Lower leg skin (tissue), 4 donors: ENCODE results near the gene NPB. TPM values are rescaled to one million over a fixed set of nuclear protein-coding genes. Genes with fewer than 3 reads are reported as not detected.

ENCODE experiments used
- DNase-seq, 2 donors: peaks; one replicate each; pipeline ENCODE4 v3.0.0-alpha.2; 2019; ENCODE audit warnings: low spot score in 2 of 2
- H3K4me3 ChIP-seq: fragments of 200-600 bp; sonication (generic); 2 replicates; pipeline ENCODE4 v1.5.1; 2017; ENCODE audit warnings: mild to moderate bottlenecking, low read depth; ENCODE audit not compliant: poor library complexity, severe bottlenecking
- POLR2A ChIP-seq, 2 donors: fragments of 450-650 bp; IDR thresholded peaks; one replicate each; pipeline ENCODE4 v1.6.1; 2016 to 2017; ENCODE audit warnings: antibody characterized with exemption in 2 of 2, mild to moderate bottlenecking in 1 of 2, moderate library complexity in 1 of 2
- WGBS, 2 donors: methylation state at CpG; one replicate each; pipeline ENCODE4 v1.1.5; 2018; 5-methylcytosine and 5-hydroxymethylcytosine counted together
- intact Hi-C: fragments of 100-400 bp; cut with DNase I; formaldehyde crosslinking; loops from one replicate; pipeline ENCODE4 v1.15.0; 2023; ENCODE audit warnings: low total_unique reads
- total RNA-seq, 4 donors: library from RNA; depleted of rRNA; stranded (reverse); fragments of >200 nt; gene quantifications; one replicate each; pipeline ENCODE4 v1.1.0, GENCODE V29; 2016
- TF ChIP-seq, protein P1 (sequence below), 3 donors: fragments of 450-650 bp; IDR thresholded peaks; one replicate each; pipeline ENCODE4 v1.5.1; 2016; ENCODE audit warnings: antibody characterized with exemption in 3 of 3, mild to moderate bottlenecking in 3 of 3, moderate library complexity in 2 of 3

Gene NPB
- total RNA-seq, 4 donors from 2014 or later: 0.71 to 3.3 (median 2.0) TPM; not detected in 1

GRCh38 chr17:81930142-81931125, 28.4 kb downstream of the NPB start:
- TF ChIP-seq, protein P1, sequence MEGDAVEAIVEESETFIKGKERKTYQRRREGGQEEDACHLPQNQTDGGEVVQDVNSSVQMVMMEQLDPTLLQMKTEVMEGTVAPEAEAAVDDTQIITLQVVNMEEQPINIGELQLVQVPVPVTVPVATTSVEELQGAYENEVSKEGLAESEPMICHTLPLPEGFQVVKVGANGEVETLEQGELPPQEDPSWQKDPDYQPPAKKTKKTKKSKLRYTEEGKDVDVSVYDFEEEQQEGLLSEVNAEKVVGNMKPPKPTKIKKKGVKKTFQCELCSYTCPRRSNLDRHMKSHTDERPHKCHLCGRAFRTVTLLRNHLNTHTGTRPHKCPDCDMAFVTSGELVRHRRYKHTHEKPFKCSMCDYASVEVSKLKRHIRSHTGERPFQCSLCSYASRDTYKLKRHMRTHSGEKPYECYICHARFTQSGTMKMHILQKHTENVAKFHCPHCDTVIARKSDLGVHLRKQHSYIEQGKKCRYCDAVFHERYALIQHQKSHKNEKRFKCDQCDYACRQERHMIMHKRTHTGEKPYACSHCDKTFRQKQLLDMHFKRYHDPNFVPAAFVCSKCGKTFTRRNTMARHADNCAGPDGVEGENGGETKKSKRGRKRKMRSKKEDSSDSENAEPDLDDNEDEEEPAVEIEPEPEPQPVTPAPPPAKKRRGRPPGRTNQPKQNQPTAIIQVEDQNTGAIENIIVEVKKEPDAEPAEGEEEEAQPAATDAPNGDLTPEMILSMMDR (IDR thresholded peaks at IDR 0.05): no peak
- TF ChIP-seq POLR2A (IDR thresholded peaks at IDR 0.05): no peak
- no peak for DNase-seq
- WGBS, 2 donors: 72 to 75% methylated on average over 20 of the region's 20 CpGs

GRCh38 chr17:81931189-81931556, 29.1 kb downstream of the NPB start:
- intact Hi-C loops: no loop called here

More at GRCh38 chr17:81930142-81931125, 28.4 kb downstream of the NPB start:
- no peak overlapping the region for H3K4me3 ChIP-seq
- intact Hi-C loops: no loop called here

GRCh38 chr17:81931557-81932332, 29.7 kb downstream of the NPB start:
- intact Hi-C loops: no loop called here
- TF ChIP-seq, protein P1 (IDR thresholded peaks at IDR 0.05): no peak
- TF ChIP-seq POLR2A (IDR thresholded peaks at IDR 0.05): no peak
- DNase-seq: no peak
- WGBS, 2 donors: 17 to 21% methylated on average over 13 to 14 of the region's 15 CpGs
- H3K4me3 ChIP-seq: no peak overlapping the region

More at GRCh38 chr17:81931189-81931556, 29.1 kb downstream of the NPB start:
- 72 to 74% methylated on average over 13 of the region's 13 CpGs for WGBS, 2 donors
- no peak for TF ChIP-seq POLR2A (IDR thresholded peaks at IDR 0.05)
- TF ChIP-seq, protein P1 (IDR thresholded peaks at IDR 0.05): no peak
- DNase-seq: no peak
- H3K4me3 ChIP-seq: no peak overlapping the region

GRCh38 chr17:81932333-81932983, 30.4 kb downstream of the NPB start:
- 92 to 94% methylated on average over 8 of the region's 9 CpGs for WGBS, 2 donors
- no peak for DNase-seq
- no peak overlapping the region for H3K4me3 ChIP-seq
- TF ChIP-seq, protein P1 (IDR thresholded peaks at IDR 0.05): no peak
- TF ChIP-seq POLR2A (IDR thresholded peaks at IDR 0.05): no peak
- intact Hi-C loops: no loop called here

DNA sequence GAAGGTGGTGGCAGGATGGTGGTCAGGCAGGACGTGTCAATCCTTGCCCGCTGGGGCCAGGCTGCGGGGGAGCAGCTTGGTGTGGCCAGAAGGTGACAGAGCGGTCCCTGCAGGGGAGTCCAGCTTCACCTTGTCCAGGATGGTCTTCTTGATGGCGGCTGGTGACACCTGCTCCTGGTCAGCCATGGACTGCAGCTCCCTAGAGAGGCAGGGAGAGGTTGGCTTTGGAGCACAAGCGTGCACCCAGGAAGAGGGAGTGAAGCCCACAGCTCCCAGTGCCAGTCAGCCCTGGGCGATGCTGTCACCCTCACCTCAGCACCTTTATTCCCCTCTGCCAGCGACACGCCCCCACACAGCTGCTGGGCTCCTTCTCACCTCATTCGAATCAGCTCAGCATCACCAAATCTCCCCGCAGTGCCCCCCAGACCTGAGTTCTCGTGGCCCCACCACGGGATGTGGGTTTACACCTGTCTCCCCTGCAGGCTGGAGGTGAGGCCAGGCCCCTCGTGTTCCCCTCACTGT, 31.2 kb downstream of the NPB start:
- 84 to 88% methylated on average over 14 of the region's 14 CpGs for WGBS, 2 donors
- intact Hi-C loops: no loop called here
- TF ChIP-seq, protein P1 (IDR thresholded peaks at IDR 0.05): no peak
- TF ChIP-seq POLR2A (IDR thresholded peaks at IDR 0.05): no peak
- no peak overlapping the region for H3K4me3 ChIP-seq
- no peak for DNase-seq
